GM23338 (cell line): ENCODE results near the gene NHSL1. TPM values are rescaled to one million over a fixed set of nuclear protein-coding genes. Genes with fewer than 3 reads are reported as not detected.
A peak's percentile ranks its signal among the peaks of the same experiment; 100 is the strongest.

ENCODE experiments used
- ATAC-seq: fragments of 200-7000 bp; cut with Tn5 transposase; 3 replicates; pipeline ENCODE4 v1.9.1; 2020
- DNase-seq: peaks from one replicate; pipeline ENCODE4 v3.0.0-alpha.2; 2015; ENCODE audit warnings: low spot score
- H2AFZ ChIP-seq: fragments of 200-600 bp; sonication (generic); 2 replicates; pipeline ENCODE4 v1.8.0; 2016; ENCODE audit warnings: antibody characterized with exemption, mild to moderate bottlenecking, moderate library complexity
- H3F3A ChIP-seq: fragments of 200-600 bp; sonication (generic); replicated peaks from 2 replicates; pipeline ENCODE4 v1.8.0; 2017; ENCODE audit warnings: antibody characterized with exemption, mixed run types, low read depth
- H3K27ac ChIP-seq: fragments of 200-600 bp; sonication (generic); 2 replicates; pipeline ENCODE4 v1.6.1; 2016; ENCODE audit warnings: low read depth
- H3K27me3 ChIP-seq: fragments of 200-600 bp; sonication (generic); 2 replicates; pipeline ENCODE4 v1.8.0; 2016; ENCODE audit warnings: mild to moderate bottlenecking, mixed run types, moderate library complexity; ENCODE audit not compliant: insufficient read depth
- H3K36me3 ChIP-seq: fragments of 200-600 bp; sonication (generic); 2 replicates; pipeline ENCODE4 v1.8.0; 2016; ENCODE audit warnings: mild to moderate bottlenecking; ENCODE audit not compliant: insufficient read depth
- H3K4me1 ChIP-seq: fragments of 200-600 bp; sonication (generic); 2 replicates; pipeline ENCODE4 v1.8.0; 2016; ENCODE audit warnings: mild to moderate bottlenecking, moderate library complexity; ENCODE audit not compliant: insufficient read depth
- H3K4me2 ChIP-seq: fragments of 200-600 bp; sonication (generic); 2 replicates; pipeline ENCODE4 v1.7.1; 2017; ENCODE audit warnings: mixed run types
- H3K4me3 ChIP-seq: fragments of 200-600 bp; sonication (generic); 2 replicates; pipeline ENCODE4 v1.6.1; 2016; ENCODE audit warnings: mixed run types
- H3K79me2 ChIP-seq: fragments of 200-600 bp; sonication (generic); replicated peaks from 2 replicates; pipeline ENCODE4 v1.8.0; 2017; ENCODE audit warnings: mild to moderate bottlenecking; ENCODE audit not compliant: insufficient read depth
- H3K9me2 ChIP-seq: fragments of 200-600 bp; sonication (generic); 2 replicates; pipeline ENCODE4 v1.8.0; 2017; ENCODE audit not compliant: insufficient read depth
- H4K20me1 ChIP-seq: fragments of 200-600 bp; sonication (generic); replicated peaks from 2 replicates; pipeline ENCODE4 v1.8.0; 2017; ENCODE audit warnings: mild to moderate bottlenecking; ENCODE audit not compliant: insufficient read depth
- H3K27ac Mint-ChIP-seq: 2 replicates; pipeline ENCODE4 v1.8.0; 2020; ENCODE audit warnings: inconsistent platforms, mild to moderate bottlenecking, moderate library complexity, mixed read lengths
- H3K27me3 Mint-ChIP-seq: 3 replicates; pipeline ENCODE4 v1.8.0; 2022; ENCODE audit warnings: low read depth, mild to moderate bottlenecking, moderate library complexity, mixed read lengths, inconsistent platforms; ENCODE audit not compliant: insufficient read depth, poor library complexity
- H3K36me3 Mint-ChIP-seq: 3 replicates; pipeline ENCODE4 v1.8.0; 2021; ENCODE audit warnings: low read depth, mild to moderate bottlenecking, inconsistent platforms, moderate library complexity, mixed read lengths
- H3K4me1 Mint-ChIP-seq: 3 replicates; pipeline ENCODE4 v1.8.0; 2020; ENCODE audit warnings: mild to moderate bottlenecking, inconsistent platforms, mixed read lengths
- H3K4me3 Mint-ChIP-seq: 3 replicates; pipeline ENCODE4 v1.8.0; 2021; ENCODE audit warnings: moderate library complexity, mild to moderate bottlenecking, inconsistent platforms, mixed read lengths
- H3K9me3 Mint-ChIP-seq: 3 replicates; pipeline ENCODE4 v1.8.0; 2020; ENCODE audit warnings: moderate library complexity, mild to moderate bottlenecking, inconsistent platforms, mixed read lengths
- CREB1 ChIP-seq: fragments of 250-450 bp; sonication (Bioruptor Pico); IDR thresholded peaks from 2 replicates; pipeline ENCODE4 v1.5.0; 2020; ENCODE audit warnings: low read depth, mild to moderate bottlenecking, moderate library complexity
- CTCF ChIP-seq, 2 experiments: fragments of 200-600 bp in 1 of 2; sonication (generic) in 1 of 2; conservative IDR thresholded peaks; 2 replicates each; pipeline versions ENCODE4 v1.5.1 to v1.6.1; 2016 to 2017; ENCODE audit warnings: antibody characterized with exemption in 2 of 2, low read depth in 2 of 2, mild to moderate bottlenecking in 2 of 2, moderate library complexity in 1 of 2
- EZH2 ChIP-seq: fragments of 200-600 bp; sonication (generic); IDR thresholded peaks from one replicate; pipeline ENCODE4 v1.8.0; 2017; ENCODE audit warnings: antibody characterized with exemption, mild to moderate bottlenecking, low read depth; ENCODE audit not compliant: unreplicated experiment
- EZH2phosphoT487 ChIP-seq: fragments of 200-600 bp; sonication (generic); IDR thresholded peaks from one replicate; pipeline ENCODE4 v1.8.1; 2018; ENCODE audit warnings: antibody characterized with exemption; ENCODE audit not compliant: unreplicated experiment
- NANOG ChIP-seq: IDR thresholded peaks from 2 replicates; pipeline ENCODE4 v1.6.1; 2016; ENCODE audit warnings: antibody characterized with exemption, borderline replicate concordance
- polyA plus RNA-seq: library from polyadenylated mRNA; unstranded; fragments of >200 nt; fragmentation: Nextera tagmentation; extraction: Ambion mirVana; gene quantifications from 2 replicates; pipeline ENCODE4 v1.2.1, GENCODE V29; 2016
- total RNA-seq: library from RNA; depleted of rRNA; stranded (reverse); fragments of >200 nt; shearing (Covaris generic); gene quantifications from 2 replicates; pipeline ENCODE4 v1.2.3, GENCODE V29; 2014
- TF ChIP-seq, protein P1 (sequence below): fragments of 250-450 bp; sonication (Bioruptor Pico); IDR thresholded peaks from 2 replicates; pipeline ENCODE4 v1.5.0; 2020; ENCODE audit warnings: mild to moderate bottlenecking, moderate library complexity

Gene NHSL1
- total and polyA plus RNA-seq, 2 experiments from 2014 or later = 11.2 to 24.5 TPM

DNA sequence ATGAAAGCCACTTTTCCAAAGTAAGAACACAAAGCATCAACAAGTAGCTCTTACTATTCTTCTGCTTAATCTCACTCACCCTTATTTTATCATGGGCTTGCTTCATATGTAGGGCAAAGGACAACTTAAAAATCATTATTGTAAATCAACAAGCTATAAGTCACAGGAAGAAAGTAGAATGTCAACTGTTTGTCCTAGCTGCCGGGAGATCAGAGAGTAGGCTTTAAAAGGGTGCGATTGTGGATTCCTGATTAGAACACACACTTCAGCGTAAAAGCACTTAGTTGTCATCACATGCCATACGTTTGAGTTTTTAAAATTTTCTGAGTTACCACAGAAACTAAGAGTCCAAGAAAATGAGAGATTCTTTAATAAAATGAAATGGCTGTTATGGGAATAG is 44.4 kb upstream of the NHSL1 start (continued):
- TF ChIP-seq, protein P1, sequence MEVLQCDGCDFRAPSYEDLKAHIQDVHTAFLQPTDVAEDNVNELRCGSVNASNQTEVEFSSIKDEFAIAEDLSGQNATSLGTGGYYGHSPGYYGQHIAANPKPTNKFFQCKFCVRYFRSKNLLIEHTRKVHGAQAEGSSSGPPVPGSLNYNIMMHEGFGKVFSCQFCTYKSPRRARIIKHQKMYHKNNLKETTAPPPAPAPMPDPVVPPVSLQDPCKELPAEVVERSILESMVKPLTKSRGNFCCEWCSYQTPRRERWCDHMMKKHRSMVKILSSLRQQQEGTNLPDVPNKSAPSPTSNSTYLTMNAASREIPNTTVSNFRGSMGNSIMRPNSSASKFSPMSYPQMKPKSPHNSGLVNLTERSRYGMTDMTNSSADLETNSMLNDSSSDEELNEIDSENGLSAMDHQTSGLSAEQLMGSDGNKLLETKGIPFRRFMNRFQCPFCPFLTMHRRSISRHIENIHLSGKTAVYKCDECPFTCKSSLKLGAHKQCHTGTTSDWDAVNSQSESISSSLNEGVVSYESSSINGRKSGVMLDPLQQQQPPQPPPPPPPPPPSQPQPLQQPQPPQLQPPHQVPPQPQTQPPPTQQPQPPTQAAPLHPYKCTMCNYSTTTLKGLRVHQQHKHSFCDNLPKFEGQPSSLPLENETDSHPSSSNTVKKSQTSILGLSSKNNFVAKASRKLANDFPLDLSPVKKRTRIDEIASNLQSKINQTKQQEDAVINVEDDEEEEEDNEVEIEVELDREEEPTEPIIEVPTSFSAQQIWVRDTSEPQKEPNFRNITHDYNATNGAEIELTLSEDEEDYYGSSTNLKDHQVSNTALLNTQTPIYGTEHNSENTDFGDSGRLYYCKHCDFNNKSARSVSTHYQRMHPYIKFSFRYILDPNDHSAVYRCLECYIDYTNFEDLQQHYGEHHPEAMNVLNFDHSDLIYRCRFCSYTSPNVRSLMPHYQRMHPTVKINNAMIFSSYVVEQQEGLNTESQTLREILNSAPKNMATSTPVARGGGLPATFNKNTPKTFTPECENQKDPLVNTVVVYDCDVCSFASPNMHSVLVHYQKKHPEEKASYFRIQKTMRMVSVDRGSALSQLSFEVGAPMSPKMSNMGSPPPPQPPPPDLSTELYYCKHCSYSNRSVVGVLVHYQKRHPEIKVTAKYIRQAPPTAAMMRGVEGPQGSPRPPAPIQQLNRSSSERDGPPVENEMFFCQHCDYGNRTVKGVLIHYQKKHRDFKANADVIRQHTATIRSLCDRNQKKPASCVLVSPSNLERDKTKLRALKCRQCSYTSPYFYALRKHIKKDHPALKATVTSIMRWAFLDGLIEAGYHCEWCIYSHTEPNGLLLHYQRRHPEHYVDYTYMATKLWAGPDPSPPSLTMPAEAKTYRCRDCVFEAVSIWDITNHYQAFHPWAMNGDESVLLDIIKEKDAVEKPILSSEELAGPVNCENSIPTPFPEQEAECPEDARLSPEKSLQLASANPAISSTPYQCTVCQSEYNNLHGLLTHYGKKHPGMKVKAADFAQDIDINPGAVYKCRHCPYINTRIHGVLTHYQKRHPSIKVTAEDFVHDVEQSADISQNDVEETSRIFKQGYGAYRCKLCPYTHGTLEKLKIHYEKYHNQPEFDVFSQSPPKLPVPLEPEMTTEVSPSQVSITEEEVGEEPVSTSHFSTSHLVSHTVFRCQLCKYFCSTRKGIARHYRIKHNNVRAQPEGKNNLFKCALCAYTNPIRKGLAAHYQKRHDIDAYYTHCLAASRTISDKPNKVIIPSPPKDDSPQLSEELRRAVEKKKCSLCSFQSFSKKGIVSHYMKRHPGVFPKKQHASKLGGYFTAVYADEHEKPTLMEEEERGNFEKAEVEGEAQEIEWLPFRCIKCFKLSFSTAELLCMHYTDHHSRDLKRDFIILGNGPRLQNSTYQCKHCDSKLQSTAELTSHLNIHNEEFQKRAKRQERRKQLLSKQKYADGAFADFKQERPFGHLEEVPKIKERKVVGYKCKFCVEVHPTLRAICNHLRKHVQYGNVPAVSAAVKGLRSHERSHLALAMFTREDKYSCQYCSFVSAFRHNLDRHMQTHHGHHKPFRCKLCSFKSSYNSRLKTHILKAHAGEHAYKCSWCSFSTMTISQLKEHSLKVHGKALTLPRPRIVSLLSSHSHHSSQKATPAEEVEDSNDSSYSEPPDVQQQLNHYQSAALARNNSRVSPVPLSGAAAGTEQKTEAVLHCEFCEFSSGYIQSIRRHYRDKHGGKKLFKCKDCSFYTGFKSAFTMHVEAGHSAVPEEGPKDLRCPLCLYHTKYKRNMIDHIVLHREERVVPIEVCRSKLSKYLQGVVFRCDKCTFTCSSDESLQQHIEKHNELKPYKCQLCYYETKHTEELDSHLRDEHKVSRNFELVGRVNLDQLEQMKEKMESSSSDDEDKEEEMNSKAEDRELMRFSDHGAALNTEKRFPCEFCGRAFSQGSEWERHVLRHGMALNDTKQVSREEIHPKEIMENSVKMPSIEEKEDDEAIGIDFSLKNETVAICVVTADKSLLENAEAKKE (CRISPR knock-in tag) = no peak
- no peak for TF ChIP-seq CTCF (conservative IDR thresholded peaks at IDR 0.05; ENCODE audit: low read depth in 2 of 2)
- no peak for TF ChIP-seq EZH2phosphoT487
- no peak for TF ChIP-seq EZH2

- no peak for DNase-seq
- no peaks in the 10 kb centered on the region for H4K20me1 ChIP-seq
- Mint-ChIP-seq H3K27me3 (peaks cover 2% of the 10 kb centered on the region), H3K4me3 (no peak overlapping the region), H3K9me3 (no peaks in the 10 kb centered on the region), H3K36me3 (no peaks in the 10 kb centered on the region), H3K27ac (peak overlapping the region; percentile 4; the same call in 1 of the 2 replicates), H3K4me1 (peaks cover 78% of the 10 kb centered on the region)
- H3K27ac ChIP-seq = no peak overlapping the region
- no peaks in the 10 kb centered on the region for H3F3A ChIP-seq
- no peaks in the 10 kb centered on the region for H3K27me3 ChIP-seq
- H3K79me2 ChIP-seq = peaks cover 45% of the 10 kb centered on the region
- no peak overlapping the region for H3K4me3 ChIP-seq
- TF ChIP-seq CTCF (conservative IDR thresholded peaks at IDR 0.05; ENCODE audit: low read depth in 2 of 2) = no peak
- no peak for TF ChIP-seq NANOG
- no peak for TF ChIP-seq CREB1 (CRISPR knock-in tag)
- H3K36me3 ChIP-seq = no peaks in the 10 kb centered on the region
- H3K4me1 ChIP-seq = peaks cover 62% of the 10 kb centered on the region
- peak overlapping the region; percentile 2; the same call in 1 of the 2 replicates for H3K4me2 ChIP-seq
- H2AFZ ChIP-seq = no peak overlapping the region
- ATAC-seq = no peak
- no peaks in the 10 kb centered on the region for H3K9me2 ChIP-seq
Observed at GRCh38 chr6:138541823-138542481, 42.7 kb upstream of the NHSL1 start.
